WERI-Rb-1 (cell line): ENCODE data around the gene TXNRD2.
A peak's percentile ranks its signal among the peaks of the same experiment; 100 is the strongest.

ENCODE experiments used
- DNase-seq: peaks from one replicate; pipeline ENCODE4 v3.0.0-alpha.2; 2020
- H3K27ac ChIP-seq: fragments of 250-450 bp; sonication (Bioruptor Pico); 2 replicates; pipeline ENCODE4 v1.5.1; 2020; ENCODE audit warnings: mild to moderate bottlenecking, moderate library complexity
- H3K27me3 ChIP-seq: fragments of 250-450 bp; sonication (Bioruptor Pico); 2 replicates; pipeline ENCODE4 v1.5.1; 2021; ENCODE audit warnings: mild to moderate bottlenecking, low read depth, moderate library complexity; ENCODE audit not compliant: insufficient read depth, severe bottlenecking
- H3K36me3 ChIP-seq: fragments of 250-450 bp; sonication (Bioruptor Pico); 2 replicates; pipeline ENCODE4 v1.5.1; 2020; ENCODE audit warnings: mild to moderate bottlenecking, moderate library complexity
- H3K4me3 ChIP-seq: 2 replicates; pipeline ENCODE4 v1.5.1; 2011; ENCODE audit warnings: low read depth, mild to moderate bottlenecking, control low read depth, low read length
- H3K9me3 ChIP-seq: fragments of 250-450 bp; sonication (Bioruptor Pico); 2 replicates; pipeline ENCODE4 v1.5.1; 2021; ENCODE audit warnings: mild to moderate bottlenecking, moderate library complexity; ENCODE audit not compliant: severe bottlenecking
- CTCF ChIP-seq: IDR thresholded peaks from 2 replicates; pipeline ENCODE4 v1.5.1; 2011; ENCODE audit warnings: low read depth, mild to moderate bottlenecking, control low read depth, inconsistent platforms, low read length

Gene TXNRD2

GRCh38 chr22:19941365-19942082, at the start of gene TXNRD2, which contains the start of gene COMT:
Gene TXNRD2 (minus strand): TSS chr22:19941818. CDS start chr22:19941803, 15 bp downstream.
Gene COMT (plus strand): TSS chr22:19941772. CDS start chr22:19962527, 20,755 bp downstream.
- DNase-seq: peak; percentile 83
- Histone ChIP-seq H3K27me3 (no peaks in the 10 kb centered on the region), H3K9me3 (no peaks in the 10 kb centered on the region), H3K4me3 (peak within 1 kb of the TSS; percentile 86), H3K36me3 (peaks cover 15% of the 10 kb centered on the region; the same call in 1 of the 2 replicates), H3K27ac (peak within 1 kb of the TSS; percentile 96)
- TF ChIP-seq CTCF: no peak

- no peak for DNase-seq
- Histone ChIP-seq H3K27ac (no peak overlapping the region), H3K4me3 (no peak overlapping the region), H3K27me3 (no peaks in the 10 kb centered on the region), H3K36me3 (no peaks in the 10 kb centered on the region; the same call in 1 of the 2 replicates), H3K9me3 (no peaks in the 10 kb centered on the region)
- TF ChIP-seq CTCF: no peak
Measured at GRCh38 chr22:19991395-19991644, 49.7 kb upstream of the TXNRD2 start.

- no peaks in the 10 kb centered on the region for H3K27me3 ChIP-seq
- DNase-seq: no peak
- no peaks in the 10 kb centered on the region; the same call in 1 of the 2 replicates for H3K36me3 ChIP-seq
- no peak overlapping the region for H3K27ac ChIP-seq
- no peak overlapping the region for H3K4me3 ChIP-seq
- no peak for TF ChIP-seq CTCF
- no peaks in the 10 kb centered on the region for H3K9me3 ChIP-seq
Measured at GRCh38 chr22:19990609-19991394, 49.2 kb upstream of the TXNRD2 start.

GRCh38 chr22:19990188-19990587, 48.6 kb upstream of the TXNRD2 start:
- no peaks in the 10 kb centered on the region; the same call in 1 of the 2 replicates for H3K36me3 ChIP-seq
- no peak for TF ChIP-seq CTCF
- H3K27ac ChIP-seq: no peak overlapping the region
- no peaks in the 10 kb centered on the region for H3K9me3 ChIP-seq
- H3K27me3 ChIP-seq: no peaks in the 10 kb centered on the region
- no peak overlapping the region for H3K4me3 ChIP-seq
- no peak for DNase-seq

- DNase-seq: no peak
- no peaks in the 10 kb centered on the region for H3K9me3 ChIP-seq
- no peak for TF ChIP-seq CTCF
- no peaks in the 10 kb centered on the region for H3K27me3 ChIP-seq
- H3K36me3 ChIP-seq: no peaks in the 10 kb centered on the region; the same call in 1 of the 2 replicates
- H3K4me3 ChIP-seq: no peak overlapping the region
- no peak overlapping the region for H3K27ac ChIP-seq
Measured at GRCh38 chr22:19989725-19990067, 48.1 kb upstream of the TXNRD2 start.
